Measurements from ENCODE around the gene RIMKLB. TPM values are rescaled to one million over a fixed set of nuclear protein-coding genes. Genes with fewer than 3 reads are reported as not detected.

The RIMKLB gene
- total and polyA plus RNA-seq, 2 of the 4 experiments (the other 2 are of a cell fraction) = 12.5 to 18.8 TPM

DNA sequence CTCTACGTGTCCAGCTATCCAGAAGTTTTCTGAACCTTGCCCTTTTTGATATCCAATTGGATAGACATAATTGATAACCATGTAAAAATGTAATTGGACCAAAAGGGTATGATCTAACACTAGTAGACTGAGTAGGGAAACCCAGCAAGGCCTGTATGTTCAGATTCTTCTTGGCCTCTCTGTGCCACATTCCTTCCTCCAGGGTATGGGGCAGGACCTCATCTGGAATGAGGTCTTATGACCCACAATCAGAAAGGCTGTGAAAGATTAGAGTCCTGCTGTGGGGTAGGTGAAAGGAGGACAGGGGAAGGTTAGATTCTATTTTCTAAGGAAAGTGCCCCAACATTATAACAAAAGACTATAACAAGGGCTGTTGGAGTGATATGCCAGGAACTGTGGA lies 73.3 kb downstream of the RIMKLB start:
- Histone ChIP-seq H4K5ac (ENCODE audit: low read depth, low read length) (no peak overlapping the region), H3K14ac (replicated peaks; ENCODE audit: low read depth, low read length) (no peak overlapping the region), H2BK15ac (ENCODE audit: low read depth, low read length) (no peak overlapping the region), H3K9me1 (ENCODE audit: insufficient read depth, low read length) (no peaks in the 10 kb centered on the region), H3K36me3 (ENCODE audit: control insufficient read depth, insufficient read depth, low read length) (peaks cover 2% of the 10 kb centered on the region; the same call in 1 of the 2 replicates), H3K4me3 (ENCODE audit: insufficient read depth, low read depth, low read length) (no peak overlapping the region), H3K4me2 (ENCODE audit: low read depth, low read length) (no peak overlapping the region), H3K4me1 (ENCODE audit: control insufficient read depth, insufficient read depth, low read length) (no peaks in the 10 kb centered on the region), H3K27me3 (ENCODE audit: control insufficient read depth, insufficient read depth, low read length) (no peaks in the 10 kb centered on the region), H2BK20ac (ENCODE audit: low read depth, low read length) (no peak overlapping the region), H3K27ac (ENCODE audit: insufficient read depth, low read length) (no peak overlapping the region), H3K23ac (ENCODE audit: low read depth, low read length) (no peak overlapping the region), H4K20me1 (ENCODE audit: insufficient read depth, low read length) (no peaks in the 10 kb centered on the region), H4K91ac (ENCODE audit: insufficient read depth, low read depth, low read length) (no peak overlapping the region), H2AK5ac (ENCODE audit: low read depth, low read length) (no peak overlapping the region), H2AFZ (replicated peaks; ENCODE audit: low read length, poor library complexity) (no peak overlapping the region), H3K79me1 (ENCODE audit: low read depth in 1 of 2, low read length in 2 of 2) (no peaks in the 10 kb centered on the region), H3K56ac (ENCODE audit: extremely low read depth, insufficient read depth, low read length) (no peak overlapping the region), H4K8ac (ENCODE audit: low read depth in 2 of 2, low read length in 2 of 2) (no peak overlapping the region), H3K18ac (ENCODE audit: low read depth, low read length) (no peak overlapping the region), H2BK120ac (ENCODE audit: low read depth, low read length) (no peak overlapping the region), H3K4ac (ENCODE audit: low read depth, low read length) (no peak overlapping the region), H2AK9ac (replicated peaks; ENCODE audit: low read depth, low read length, poor library complexity) (no peak overlapping the region), H2BK5ac (ENCODE audit: low read depth, low read length, poor library complexity, severe bottlenecking) (no peak overlapping the region), H3K9ac (ENCODE audit: low read depth, low read length) (no peak overlapping the region), H3K9me3 (ENCODE audit: control insufficient read depth, insufficient read depth, low read length) (no peaks in the 10 kb centered on the region)
- DNase-seq (no peak), ATAC-seq (ENCODE audit: low read depth) (no peak)
- BruUV-seq (replicated peaks) = no TSS peak
- CTCF ChIA-PET = no interaction called here
- no peak for TF ChIP-seq RAD21 (IDR thresholded peaks at IDR 0.05; ENCODE audit: low read length)
- no peak for TF ChIP-seq MAZ (IDR thresholded peaks at IDR 0.05; ENCODE audit: borderline replicate concordance, low read depth, low read length)
- no peak for TF ChIP-seq FOS (IDR thresholded peaks at IDR 0.05; ENCODE audit: low read depth, low read length)
- TF ChIP-seq POLR2A (IDR thresholded peaks at IDR 0.05; ENCODE audit: low read depth, low read length) = no peak
- TF ChIP-seq, protein P1, sequence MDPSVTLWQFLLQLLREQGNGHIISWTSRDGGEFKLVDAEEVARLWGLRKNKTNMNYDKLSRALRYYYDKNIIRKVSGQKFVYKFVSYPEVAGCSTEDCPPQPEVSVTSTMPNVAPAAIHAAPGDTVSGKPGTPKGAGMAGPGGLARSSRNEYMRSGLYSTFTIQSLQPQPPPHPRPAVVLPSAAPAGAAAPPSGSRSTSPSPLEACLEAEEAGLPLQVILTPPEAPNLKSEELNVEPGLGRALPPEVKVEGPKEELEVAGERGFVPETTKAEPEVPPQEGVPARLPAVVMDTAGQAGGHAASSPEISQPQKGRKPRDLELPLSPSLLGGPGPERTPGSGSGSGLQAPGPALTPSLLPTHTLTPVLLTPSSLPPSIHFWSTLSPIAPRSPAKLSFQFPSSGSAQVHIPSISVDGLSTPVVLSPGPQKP (IDR thresholded peaks at IDR 0.05; ENCODE audit: borderline replicate concordance, low read depth, low read length) = no peak
- TF ChIP-seq MAFK (IDR thresholded peaks at IDR 0.05; ENCODE audit: low read depth, low read length) = no peak
- TF ChIP-seq USF2 (IDR thresholded peaks at IDR 0.05; ENCODE audit: low read depth, low read length) = no peak
- no peak for TF ChIP-seq RFX5 (IDR thresholded peaks at IDR 0.05; ENCODE audit: low read depth, low read length)
- no peak for TF ChIP-seq CEBPB (IDR thresholded peaks at IDR 0.05; ENCODE audit: low read depth, low read length)
- TF ChIP-seq CHD1 (IDR thresholded peaks at IDR 0.05; ENCODE audit: low read depth, low read length) = no peak
- POLR2A ChIA-PET (ENCODE audit: unreplicated experiment) = no interaction called here
- intact Hi-C loops (cut with micrococcal nuclease) (no loop called here), in situ Hi-C loops (cut with MboI; ENCODE audit: low sequenced_read_pairs) (no loop called here), dilution Hi-C loops (cut with HindIII; ENCODE audit: low sequenced_read_pairs, unreplicated experiment) (no loop called here)
- no CpG with 5 or more reads among the region's 1 CpG for WGBS, 2 experiments (ENCODE audit: extremely low coverage in 2 of 2, insufficient read length in 1 of 2)
